ENCODE data around the gene RAP1B.

The RAP1B gene

DNA sequence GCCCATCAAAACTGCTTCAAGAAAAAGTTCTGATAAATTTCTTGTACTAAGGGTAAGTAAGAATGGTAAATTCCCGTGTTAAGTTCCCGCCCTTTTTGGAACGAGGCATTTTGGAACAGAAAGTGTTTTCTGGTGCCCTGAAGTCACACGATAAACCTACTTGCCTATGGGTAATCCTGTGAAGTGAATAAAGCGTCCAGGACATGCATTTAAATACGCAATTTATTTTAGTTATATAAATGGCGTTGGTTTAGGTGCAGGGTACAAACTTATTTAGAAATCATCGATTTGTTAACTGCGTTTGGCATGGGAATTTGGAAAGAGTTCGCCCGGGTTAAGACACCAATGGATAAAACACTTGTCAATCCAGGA lies 715 bp upstream of the RAP1B start:
- H3K36me3 ChIP-seq (replicated peaks in 1 of 2; ENCODE audit: control insufficient read depth in 2 of 2, insufficient read depth in 2 of 2, low read length in 2 of 2): peaks cover 0 to 18% of the 10 kb centered on the region in 2 donors
- H3K14ac ChIP-seq (ENCODE audit: low read length): no peak overlapping the region
- H2BK15ac ChIP-seq (ENCODE audit: low read length): no peak overlapping the region
- H3K9ac ChIP-seq (ENCODE audit: low read depth, low read length, poor library complexity): no peak overlapping the region
- H3K79me1 ChIP-seq (ENCODE audit: low read depth, low read length): peaks cover 2% of the 10 kb centered on the region
- no peak overlapping the region for H2BK12ac ChIP-seq (ENCODE audit: low read length)
- no CpG with 5 or more reads among the region's 11 CpGs for WGBS, 2 donors (ENCODE audit: extremely low coverage in 2 of 2, insufficient read length in 2 of 2, insufficient replicate concordance in 1 of 2)
- no peaks in the 10 kb centered on the region for H3K27me3 ChIP-seq (ENCODE audit: control insufficient read depth in 3 of 3, insufficient read depth in 3 of 3, low read depth in 1 of 3, low read length in 3 of 3)
- no peak overlapping the region for H3K23ac ChIP-seq (ENCODE audit: low read depth, low read length, poor library complexity)
- H3K4ac ChIP-seq (ENCODE audit: low read length): no peak overlapping the region
- H4K8ac ChIP-seq (ENCODE audit: low read depth, low read length): no peak overlapping the region
- peaks cover 3 to 4% of the 10 kb centered on the region in 2 donors for H3K4me1 ChIP-seq (ENCODE audit: control insufficient read depth in 2 of 2, insufficient read depth in 1 of 2, low read depth in 1 of 2, low read length in 2 of 2)
- no peak overlapping the region for H4K91ac ChIP-seq (ENCODE audit: low read depth, low read length, poor library complexity)
- DNase-seq (ENCODE audit: low spot score): no peak
- H3K4me2 ChIP-seq (ENCODE audit: insufficient read depth, low read length, poor library complexity, severe bottlenecking): peak overlapping the region; percentile 66
- peak overlapping the region; percentile 94 for H2AFZ ChIP-seq (ENCODE audit: low read length)
- peak overlapping the region; percentile 55 to 75 for H3K4me3 ChIP-seq (ENCODE audit: low read length in 2 of 2)
- H2AK5ac ChIP-seq (ENCODE audit: low read depth, low read length): no peak overlapping the region
- peaks cover 0 to 6% of the 10 kb centered on the region in 2 donors for H3K9me3 ChIP-seq (replicated peaks in 1 of 2; ENCODE audit: control insufficient read depth in 2 of 2, insufficient read depth in 1 of 2, low read depth in 1 of 2, low read length in 2 of 2)
- H3K27ac ChIP-seq (replicated peaks; ENCODE audit: low read length): peak overlapping the region; percentile 90
- H3K18ac ChIP-seq (ENCODE audit: low read length): peak overlapping the region; percentile 98
- no peak overlapping the region for H2BK120ac ChIP-seq (ENCODE audit: low read depth, low read length)
- peak overlapping the region; percentile 56 for H2BK5ac ChIP-seq (ENCODE audit: low read length)

- peaks cover 0 to 6% of the 10 kb centered on the region in 2 donors for H3K9me3 ChIP-seq (replicated peaks in 1 of 2; ENCODE audit: control insufficient read depth in 2 of 2, insufficient read depth in 1 of 2, low read depth in 1 of 2, low read length in 2 of 2)
- H2BK120ac ChIP-seq (ENCODE audit: low read depth, low read length): no peak overlapping the region
- WGBS, 2 donors (ENCODE audit: extremely low coverage in 2 of 2, insufficient read length in 2 of 2, insufficient replicate concordance in 1 of 2): no CpG with 5 or more reads among the region's 72 CpGs
- H3K79me1 ChIP-seq (ENCODE audit: low read depth, low read length): peaks cover 2% of the 10 kb centered on the region
- no peaks in the 10 kb centered on the region for H3K27me3 ChIP-seq (ENCODE audit: control insufficient read depth in 3 of 3, insufficient read depth in 3 of 3, low read depth in 1 of 3, low read length in 3 of 3)
- H3K36me3 ChIP-seq (replicated peaks in 1 of 2; ENCODE audit: control insufficient read depth in 2 of 2, insufficient read depth in 2 of 2, low read length in 2 of 2): peaks cover 0 to 18% of the 10 kb centered on the region in 2 donors
- H2BK5ac ChIP-seq (ENCODE audit: low read length): no peak overlapping the region
- peak overlapping the region; percentile 60 for H3K4me2 ChIP-seq (ENCODE audit: insufficient read depth, low read length, poor library complexity, severe bottlenecking)
- no peak overlapping the region for H2BK15ac ChIP-seq (ENCODE audit: low read length)
- no peak overlapping the region for H2AK5ac ChIP-seq (ENCODE audit: low read depth, low read length)
- peak overlapping the region; percentile 85 for H3K27ac ChIP-seq (replicated peaks; ENCODE audit: low read length)
- peak overlapping the region; percentile 95 for H3K18ac ChIP-seq (ENCODE audit: low read length)
- H4K91ac ChIP-seq (ENCODE audit: low read depth, low read length, poor library complexity): no peak overlapping the region
- H2AFZ ChIP-seq (ENCODE audit: low read length): peak overlapping the region; percentile 87
- peaks cover 3 to 4% of the 10 kb centered on the region in 2 donors for H3K4me1 ChIP-seq (ENCODE audit: control insufficient read depth in 2 of 2, insufficient read depth in 1 of 2, low read depth in 1 of 2, low read length in 2 of 2)
- peak overlapping the region; percentile 55 to 96 for H3K4me3 ChIP-seq (ENCODE audit: low read length in 2 of 2)
- DNase-seq (ENCODE audit: low spot score): peak; percentile 18
- no peak overlapping the region for H4K8ac ChIP-seq (ENCODE audit: low read depth, low read length)
- no peak overlapping the region for H3K14ac ChIP-seq (ENCODE audit: low read length)
- peak overlapping the region; percentile 92 for H3K23ac ChIP-seq (ENCODE audit: low read depth, low read length, poor library complexity)
- peak overlapping the region; percentile 91 for H3K9ac ChIP-seq (ENCODE audit: low read depth, low read length, poor library complexity)
- no peak overlapping the region for H2BK12ac ChIP-seq (ENCODE audit: low read length)
- no peak overlapping the region for H3K4ac ChIP-seq (ENCODE audit: low read length)
Measured at GRCh38 chr12:68611094-68611805, 551 bp downstream of the RAP1B start.

DNA sequence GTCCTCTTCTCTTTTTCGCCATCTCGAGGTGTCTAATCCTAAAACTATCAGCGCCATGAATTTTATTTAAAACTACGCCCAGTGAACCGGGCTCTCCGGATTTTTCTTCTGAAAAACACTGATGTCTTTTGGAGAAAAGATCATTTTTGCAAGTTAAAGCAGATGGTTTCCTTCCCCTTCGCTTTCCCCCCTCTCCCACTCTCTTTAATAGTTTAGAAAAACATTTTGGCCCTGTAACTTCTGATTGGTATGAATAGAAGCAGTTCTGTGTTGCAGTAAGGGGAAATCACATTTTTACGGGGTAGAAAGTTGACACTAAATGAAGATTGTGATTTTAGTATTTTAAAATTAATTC lies 1.1 kb downstream of the RAP1B start:
- Histone ChIP-seq H3K4me3 (ENCODE audit: low read length in 2 of 2) (peak overlapping the region; percentile 55 to 96), H3K79me1 (ENCODE audit: low read depth, low read length) (peaks cover 2% of the 10 kb centered on the region), H3K4me2 (ENCODE audit: insufficient read depth, low read length, poor library complexity, severe bottlenecking) (peak overlapping the region; percentile 60), H2BK15ac (ENCODE audit: low read length) (no peak overlapping the region), H2BK120ac (ENCODE audit: low read depth, low read length) (no peak overlapping the region), H3K23ac (ENCODE audit: low read depth, low read length, poor library complexity) (no peak overlapping the region), H2AK5ac (ENCODE audit: low read depth, low read length) (no peak overlapping the region), H3K27me3 (ENCODE audit: control insufficient read depth in 3 of 3, insufficient read depth in 3 of 3, low read depth in 1 of 3, low read length in 3 of 3) (no peaks in the 10 kb centered on the region), H3K9ac (ENCODE audit: low read depth, low read length, poor library complexity) (peak overlapping the region; percentile 81), H3K27ac (replicated peaks; ENCODE audit: low read length) (no peak overlapping the region), H2BK12ac (ENCODE audit: low read length) (no peak overlapping the region), H2BK5ac (ENCODE audit: low read length) (no peak overlapping the region), H3K36me3 (replicated peaks in 1 of 2; ENCODE audit: control insufficient read depth in 2 of 2, insufficient read depth in 2 of 2, low read length in 2 of 2) (peaks cover 0 to 18% of the 10 kb centered on the region in 2 donors), H2AFZ (ENCODE audit: low read length) (peak overlapping the region; percentile 67), H3K4me1 (ENCODE audit: control insufficient read depth in 2 of 2, insufficient read depth in 1 of 2, low read depth in 1 of 2, low read length in 2 of 2) (peaks cover 3 to 4% of the 10 kb centered on the region in 2 donors), H4K8ac (ENCODE audit: low read depth, low read length) (no peak overlapping the region), H4K91ac (ENCODE audit: low read depth, low read length, poor library complexity) (no peak overlapping the region), H3K18ac (ENCODE audit: low read length) (no peak overlapping the region), H3K9me3 (replicated peaks in 1 of 2; ENCODE audit: control insufficient read depth in 2 of 2, insufficient read depth in 1 of 2, low read depth in 1 of 2, low read length in 2 of 2) (peaks cover 0 to 6% of the 10 kb centered on the region in 2 donors), H3K4ac (ENCODE audit: low read length) (no peak overlapping the region), H3K14ac (ENCODE audit: low read length) (no peak overlapping the region)
- no CpG with 5 or more reads among the region's 8 CpGs for WGBS, 2 donors (ENCODE audit: extremely low coverage in 2 of 2, insufficient read length in 2 of 2, insufficient replicate concordance in 1 of 2)
- no peak for DNase-seq (ENCODE audit: low spot score)

DNA sequence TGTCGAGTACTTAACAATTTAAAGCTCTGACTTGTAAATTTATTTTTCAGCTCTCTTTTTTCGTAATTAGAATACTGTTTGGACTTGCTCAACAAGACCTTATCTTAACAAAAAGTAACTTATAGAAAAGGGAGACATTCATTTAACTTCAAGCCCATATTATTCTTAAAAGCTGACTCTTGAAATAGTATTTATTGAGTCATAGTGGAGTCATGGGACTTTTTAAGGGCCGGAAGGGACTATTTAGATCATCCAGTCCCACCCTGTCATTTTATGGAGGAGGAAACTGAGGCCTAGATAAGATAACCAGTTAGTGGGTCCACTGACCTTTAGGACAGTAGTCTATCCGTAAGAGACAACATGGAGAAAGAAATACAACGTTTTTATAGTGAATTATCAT lies 1.5 kb downstream of the RAP1B start:
- Histone ChIP-seq H2AK5ac (ENCODE audit: low read depth, low read length) (no peak overlapping the region), H2AFZ (ENCODE audit: low read length) (no peak overlapping the region), H3K4ac (ENCODE audit: low read length) (no peak overlapping the region), H3K14ac (ENCODE audit: low read length) (no peak overlapping the region), H4K91ac (ENCODE audit: low read depth, low read length, poor library complexity) (no peak overlapping the region), H2BK15ac (ENCODE audit: low read length) (no peak overlapping the region), H4K8ac (ENCODE audit: low read depth, low read length) (no peak overlapping the region), H3K4me2 (ENCODE audit: insufficient read depth, low read length, poor library complexity, severe bottlenecking) (no peak overlapping the region), H2BK12ac (ENCODE audit: low read length) (no peak overlapping the region), H3K9ac (ENCODE audit: low read depth, low read length, poor library complexity) (no peak overlapping the region), H3K23ac (ENCODE audit: low read depth, low read length, poor library complexity) (no peak overlapping the region), H2BK5ac (ENCODE audit: low read length) (no peak overlapping the region), H3K4me1 (ENCODE audit: control insufficient read depth in 2 of 2, insufficient read depth in 1 of 2, low read depth in 1 of 2, low read length in 2 of 2) (peaks cover 3 to 4% of the 10 kb centered on the region in 2 donors), H3K79me1 (ENCODE audit: low read depth, low read length) (peaks cover 2% of the 10 kb centered on the region), H3K27ac (replicated peaks; ENCODE audit: low read length) (no peak overlapping the region), H2BK120ac (ENCODE audit: low read depth, low read length) (no peak overlapping the region), H3K27me3 (ENCODE audit: control insufficient read depth in 3 of 3, insufficient read depth in 3 of 3, low read depth in 1 of 3, low read length in 3 of 3) (no peaks in the 10 kb centered on the region), H3K18ac (ENCODE audit: low read length) (no peak overlapping the region), H3K36me3 (replicated peaks in 1 of 2; ENCODE audit: control insufficient read depth in 2 of 2, insufficient read depth in 2 of 2, low read length in 2 of 2) (peaks cover 0 to 18% of the 10 kb centered on the region in 2 donors), H3K9me3 (replicated peaks in 1 of 2; ENCODE audit: control insufficient read depth in 2 of 2, insufficient read depth in 1 of 2, low read depth in 1 of 2, low read length in 2 of 2) (peaks cover 0 to 6% of the 10 kb centered on the region in 2 donors), H3K4me3 (ENCODE audit: low read length in 2 of 2) (peak overlapping the region in 1 of 2 donors; percentile 55)
- WGBS, 2 donors (ENCODE audit: extremely low coverage in 2 of 2, insufficient read length in 2 of 2, insufficient replicate concordance in 1 of 2): no CpG with 5 or more reads among the region's 5 CpGs
- no peak for DNase-seq (ENCODE audit: low spot score)

Data from neuronal stem cell (in vitro differentiated cells).